HG03520 (cell line): Measurements from ENCODE around the gene PLXNA2.

Experiments used
- ATAC-seq: cut with Tn5 transposase; IDR thresholded peaks from one replicate; pipeline ENCODE4 v1.9.1; 2021; ENCODE audit warnings: mild to moderate bottlenecking, moderate library complexity; ENCODE audit not compliant: unreplicated experiment

Gene PLXNA2

GRCh38 chr1:208078752-208079151, 165.4 kb downstream of the PLXNA2 start:
- no peak for ATAC-seq

GRCh38 chr1:208077232-208078075, 166.7 kb downstream of the PLXNA2 start:
- no peak for ATAC-seq

GRCh38 chr1:208074353-208074752, 169.8 kb downstream of the PLXNA2 start:
- ATAC-seq, result no peak

- ATAC-seq, result no peak
These were observed 172.7 kb downstream of the PLXNA2 start for GRCh38 chr1:208071435-208072031.

- ATAC-seq, result no peak
These were observed 174.3 kb downstream of the PLXNA2 start for GRCh38 chr1:208069908-208070307.

- no peak for ATAC-seq
These were observed 174.9 kb downstream of the PLXNA2 start for GRCh38 chr1:208069317-208069716.

GRCh38 chr1:208068908-208069307, 175.3 kb downstream of the PLXNA2 start:
- ATAC-seq, result no peak

GRCh38 chr1:208068407-208068806, 175.8 kb downstream of the PLXNA2 start:
- no peak for ATAC-seq

GRCh38 chr1:208066583-208066982, 177.6 kb downstream of the PLXNA2 start:
- no peak for ATAC-seq

- ATAC-seq, result no peak
These were observed 178.3 kb downstream of the PLXNA2 start for GRCh38 chr1:208065862-208066261.

GRCh38 chr1:208061632-208062031, 182.6 kb downstream of the PLXNA2 start:
- ATAC-seq, result no peak

GRCh38 chr1:208061118-208061517, 183.1 kb downstream of the PLXNA2 start:
- ATAC-seq, result no peak

- no peak for ATAC-seq
These were observed 183.8 kb downstream of the PLXNA2 start for GRCh38 chr1:208060215-208060869.

GRCh38 chr1:208059409-208060001, 184.7 kb downstream of the PLXNA2 start:
- no peak for ATAC-seq

- ATAC-seq, result no peak
These were observed 185.4 kb downstream of the PLXNA2 start for GRCh38 chr1:208058756-208059155.

GRCh38 chr1:208058267-208058666, 185.9 kb downstream of the PLXNA2 start:
- no peak for ATAC-seq

GRCh38 chr1:208057056-208057455, 187.1 kb downstream of the PLXNA2 start:
- no peak for ATAC-seq

- ATAC-seq, result no peak
These were observed 188.6 kb downstream of the PLXNA2 start for GRCh38 chr1:208055535-208055934.

- no peak for ATAC-seq
These were observed 189.2 kb downstream of the PLXNA2 start for GRCh38 chr1:208054911-208055379.

GRCh38 chr1:208054485-208054884, 189.7 kb downstream of the PLXNA2 start:
- no peak for ATAC-seq

GRCh38 chr1:208053661-208054060, 190.5 kb downstream of the PLXNA2 start:
- ATAC-seq, result no peak
